GM18519 (cell line): Measurements from ENCODE around the gene IFIT5.
"Not testable (repeated sequence)": the region's sequence is repeated elsewhere in the genome, so short reads cannot be mapped to it uniquely, and the experiment has no call there.

ENCODE experiments used
- ATAC-seq: cut with Tn5 transposase; IDR thresholded peaks from one replicate; pipeline ENCODE4 v1.9.1; 2021; ENCODE audit warnings: mild to moderate bottlenecking, moderate library complexity; ENCODE audit not compliant: unreplicated experiment, low FRiP score

The IFIT5 gene

GRCh38 chr10:89414146-89414878 lies at the start of gene IFIT5:
TSS of gene IFIT5 (plus strand) at chr10:89414568. CDS start at chr10:89414799, 231 bp downstream.
- peak; percentile 59 for ATAC-seq

GRCh38 chr10:89367529-89367928 lies 46.8 kb upstream of the IFIT5 start:
- peak; percentile 82 for ATAC-seq

GRCh38 chr10:89368129-89368528 lies 46.2 kb upstream of the IFIT5 start:
- ATAC-seq = no peak

- ATAC-seq = no peak
Measured at GRCh38 chr10:89369156-89370105, 44.9 kb upstream of the IFIT5 start.

- no peak for ATAC-seq
Measured at GRCh38 chr10:89371079-89371478, 43.3 kb upstream of the IFIT5 start.

- ATAC-seq = no peak
Measured at GRCh38 chr10:89371987-89372386, 42.4 kb upstream of the IFIT5 start.

- no peak for ATAC-seq
Measured at GRCh38 chr10:89373916-89374711, 40.3 kb upstream of the IFIT5 start.

GRCh38 chr10:89374713-89375141 lies 39.6 kb upstream of the IFIT5 start:
- ATAC-seq = no peak

GRCh38 chr10:89377705-89378637 lies 36.4 kb upstream of the IFIT5 start, which contains the start of gene IFIT1B:
TSS of gene IFIT1B (plus strand) at chr10:89378056. CDS start at chr10:89378136, 80 bp downstream.
- no peak for ATAC-seq

- ATAC-seq = no peak
Measured at GRCh38 chr10:89379103-89379502, 35.3 kb upstream of the IFIT5 start.

- no peak for ATAC-seq
Measured at GRCh38 chr10:89382757-89383156, 31.6 kb upstream of the IFIT5 start.

GRCh38 chr10:89384474-89385340 lies 29.7 kb upstream of the IFIT5 start:
- no peak for ATAC-seq

GRCh38 chr10:89388806-89389205 lies 25.6 kb upstream of the IFIT5 start:
- no peak for ATAC-seq

- no peak for ATAC-seq
Measured at GRCh38 chr10:89389254-89389653, 25.1 kb upstream of the IFIT5 start.

GRCh38 chr10:89390476-89391225 lies 23.7 kb upstream of the IFIT5 start:
- no peak for ATAC-seq

- ATAC-seq = not testable (repeated sequence)
Measured at GRCh38 chr10:89391226-89391576, 23.2 kb upstream of the IFIT5 start.

- peak; percentile 59 for ATAC-seq
Measured at GRCh38 chr10:89391907-89392756, 22.2 kb upstream of the IFIT5 start, which contains the start of gene IFIT1. TSS of gene IFIT1 (plus strand) at chr10:89392623. CDS start at chr10:89392713, 90 bp downstream.
